HG03460 (cell line): ENCODE results near the gene KCNJ2.

Experiments
- ATAC-seq: cut with Tn5 transposase; IDR thresholded peaks from one replicate; pipeline ENCODE4 v1.9.1; 2021; ENCODE audit not compliant: unreplicated experiment

KCNJ2 gene

GRCh38 chr17:70202840-70203239, 33.5 kb downstream of the KCNJ2 start:
- no peak for ATAC-seq

GRCh38 chr17:70204431-70204830, 35.1 kb downstream of the KCNJ2 start:
- ATAC-seq = no peak

- ATAC-seq = no peak
Measured at GRCh38 chr17:70205401-70205800, 36.1 kb downstream of the KCNJ2 start.

- no peak for ATAC-seq
Measured at GRCh38 chr17:70206361-70207010, 37.2 kb downstream of the KCNJ2 start.

GRCh38 chr17:70207184-70207583, 37.9 kb downstream of the KCNJ2 start:
- ATAC-seq = no peak

- no peak for ATAC-seq
Measured at GRCh38 chr17:70208080-70208794, 38.9 kb downstream of the KCNJ2 start.

GRCh38 chr17:70208825-70209555, 39.7 kb downstream of the KCNJ2 start:
- no peak for ATAC-seq

- no peak for ATAC-seq
Measured at GRCh38 chr17:70215656-70216055, 46.3 kb downstream of the KCNJ2 start.

GRCh38 chr17:70217571-70217970, 48.2 kb downstream of the KCNJ2 start:
- ATAC-seq = no peak

GRCh38 chr17:70225276-70225675, 55.9 kb downstream of the KCNJ2 start:
- ATAC-seq = no peak
